ENCODE results near the gene SNX27. TPM values are rescaled to one million over a fixed set of nuclear protein-coding genes. Genes with fewer than 3 reads are reported as not detected.
"Not testable (repeated sequence)": the region's sequence is repeated elsewhere in the genome, so short reads cannot be mapped to it uniquely, and the experiment has no call there.

The SNX27 gene
- total RNA-seq, 1 experiment from 2014 or later: 28.5 TPM

- Histone ChIP-seq H3K9me3 (replicated peaks) (no peaks in the 10 kb centered on the region), H3K36me3 (peaks cover 6% of the 10 kb centered on the region; the same call in 1 of the 2 replicates), H3K4me3 (no peak overlapping the region), H3K27ac (peak overlapping the region; percentile 73), H3K4me1 (replicated peaks) (peaks cover 61% of the 10 kb centered on the region), H3K27me3 (replicated peaks) (no peaks in the 10 kb centered on the region)
- peak in 1 of 2 experiments; percentile 38 for DNase-seq (ENCODE audit: low read depth in 1 of 2, low spot score in 2 of 2)
These were observed 26.4 kb downstream of the SNX27 start for GRCh38 chr1:151638074-151638775.

- peaks cover 61% of the 10 kb centered on the region for H3K4me1 ChIP-seq (replicated peaks)
- peaks cover 6% of the 10 kb centered on the region; the same call in 1 of the 2 replicates for H3K36me3 ChIP-seq
- no peak overlapping the region for H3K4me3 ChIP-seq
- DNase-seq (ENCODE audit: low read depth in 1 of 2, low spot score in 2 of 2): no peak
- peak overlapping the region; percentile 73 for H3K27ac ChIP-seq
- H3K9me3 ChIP-seq (replicated peaks): no peaks in the 10 kb centered on the region
- H3K27me3 ChIP-seq (replicated peaks): no peaks in the 10 kb centered on the region
These were observed 27.0 kb downstream of the SNX27 start for GRCh38 chr1:151638812-151639211.

DNA sequence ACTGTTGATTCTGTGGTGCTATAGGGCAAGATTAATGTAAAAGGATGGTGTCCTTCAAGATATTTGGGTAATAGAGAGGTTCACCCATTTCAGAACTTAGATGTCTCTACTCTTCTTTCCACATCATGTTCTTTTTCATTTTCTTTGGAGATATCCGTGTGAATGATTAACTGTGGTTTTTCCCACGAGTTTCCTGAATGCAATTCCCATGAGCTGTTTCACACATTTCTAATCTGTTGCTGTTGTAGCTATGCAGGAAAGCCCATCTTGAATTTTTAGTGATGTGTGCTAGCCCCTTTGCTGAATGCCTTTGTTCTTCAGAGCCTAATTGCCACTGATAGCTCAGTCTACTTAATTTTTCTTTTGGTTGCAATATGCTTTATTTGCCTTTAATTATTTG, 27.6 kb downstream of the SNX27 start:
- Histone ChIP-seq H3K4me1 (replicated peaks) (peaks cover 55% of the 10 kb centered on the region), H3K9me3 (replicated peaks) (no peaks in the 10 kb centered on the region), H3K27me3 (replicated peaks) (no peaks in the 10 kb centered on the region), H3K4me3 (no peak overlapping the region), H3K36me3 (peaks cover 6% of the 10 kb centered on the region; the same call in 1 of the 2 replicates), H3K27ac (peak overlapping the region; percentile 73)
- DNase-seq (ENCODE audit: low read depth in 1 of 2, low spot score in 2 of 2): peak in 1 of 2 experiments; percentile 59

DNA sequence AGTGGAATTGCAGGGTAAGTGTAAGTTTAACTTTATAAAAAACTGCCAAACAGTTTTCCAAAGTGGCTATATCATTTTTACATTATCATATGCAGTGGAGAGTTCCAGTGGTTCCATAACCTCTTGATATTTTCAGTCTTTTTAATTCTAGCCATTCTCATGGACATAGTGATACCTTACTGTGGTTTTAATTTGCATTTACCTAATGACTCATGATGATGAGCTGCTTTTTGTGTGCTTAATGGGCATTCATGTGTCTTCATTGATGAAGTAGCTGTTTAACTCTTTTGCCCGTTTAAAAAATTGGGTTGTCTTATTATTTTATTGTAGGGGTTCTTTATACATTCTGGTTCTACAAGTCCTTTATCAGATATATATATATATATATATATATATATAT, 29.4 kb downstream of the SNX27 start:
- H3K27ac ChIP-seq: no peak overlapping the region
- H3K4me1 ChIP-seq (replicated peaks): peaks cover 37% of the 10 kb centered on the region
- H3K36me3 ChIP-seq: peaks cover 11% of the 10 kb centered on the region; the same call in 1 of the 2 replicates
- no peaks in the 10 kb centered on the region for H3K9me3 ChIP-seq (replicated peaks)
- no peaks in the 10 kb centered on the region for H3K27me3 ChIP-seq (replicated peaks)
- no peak for DNase-seq (ENCODE audit: low read depth in 1 of 2, low spot score in 2 of 2)
- H3K4me3 ChIP-seq: no peak overlapping the region

DNA sequence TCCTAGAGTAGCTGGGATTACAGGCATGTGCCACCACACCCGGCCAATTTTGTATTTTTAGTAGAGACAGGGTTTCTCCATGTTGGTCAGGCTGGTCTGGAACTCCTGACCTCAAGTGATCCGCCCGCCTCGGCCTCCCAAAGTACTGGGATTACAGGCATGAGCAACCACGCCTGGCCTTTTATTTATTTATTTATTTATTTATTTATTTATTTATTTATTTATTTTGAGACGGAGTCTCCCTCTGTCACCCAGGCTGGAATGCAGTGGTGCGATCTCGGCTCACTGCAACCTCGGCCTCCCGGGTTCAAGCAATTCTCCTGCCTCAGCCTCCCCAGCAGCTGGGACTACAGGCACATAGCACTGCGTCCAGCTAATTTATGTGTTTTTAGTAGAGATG, 31.2 kb downstream of the SNX27 start:
- not testable (repeated sequence) for H3K27ac ChIP-seq; DNase-seq (ENCODE audit: low read depth in 1 of 2, low spot score in 2 of 2); H3K9me3 ChIP-seq (replicated peaks); H3K4me3 ChIP-seq; H3K27me3 ChIP-seq (replicated peaks)
- peaks cover 11% of the 10 kb centered on the region for H3K36me3 ChIP-seq
- peaks cover 20% of the 10 kb centered on the region for H3K4me1 ChIP-seq (replicated peaks)

- no peak overlapping the region for H3K27ac ChIP-seq
- no peaks in the 10 kb centered on the region for H3K9me3 ChIP-seq (replicated peaks)
- DNase-seq (ENCODE audit: low read depth in 1 of 2, low spot score in 2 of 2): no peak
- H3K4me1 ChIP-seq (replicated peaks): peaks cover 11% of the 10 kb centered on the region
- H3K27me3 ChIP-seq (replicated peaks): no peaks in the 10 kb centered on the region
- no peak overlapping the region for H3K4me3 ChIP-seq
- H3K36me3 ChIP-seq: peaks cover 14% of the 10 kb centered on the region
These were observed 32.2 kb downstream of the SNX27 start for GRCh38 chr1:151644001-151644400.

GRCh38 chr1:151653397-151653796, 41.5 kb downstream of the SNX27 start:
- Histone ChIP-seq H3K4me1 (replicated peaks) (no peaks in the 10 kb centered on the region), H3K9me3 (replicated peaks) (no peaks in the 10 kb centered on the region), H3K4me3 (no peak overlapping the region), H3K27me3 (replicated peaks) (no peaks in the 10 kb centered on the region), H3K27ac (no peak overlapping the region), H3K36me3 (peaks cover 25% of the 10 kb centered on the region)
- no peak for DNase-seq (ENCODE audit: low read depth in 1 of 2, low spot score in 2 of 2)

DNA sequence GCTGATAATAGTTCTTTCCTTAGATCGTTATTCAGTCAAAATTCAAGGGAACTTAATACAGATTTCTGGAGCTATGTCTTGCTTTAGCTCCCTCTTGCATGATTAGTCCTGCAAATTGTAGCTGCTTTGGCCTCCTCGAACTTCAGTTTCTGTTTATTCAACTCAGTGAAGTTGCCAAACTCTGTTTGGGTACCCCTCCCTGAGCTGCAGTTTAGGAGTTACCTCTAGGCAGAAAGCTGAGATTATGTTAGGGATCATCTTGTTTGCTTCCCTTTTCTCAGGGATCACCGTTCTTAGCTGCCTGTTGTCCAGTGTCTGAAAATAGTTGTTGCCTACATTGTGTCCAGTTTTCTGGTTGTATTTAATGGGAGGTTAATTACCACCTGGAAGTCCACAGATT, 43.5 kb downstream of the SNX27 start:
- no peak for DNase-seq (ENCODE audit: low read depth in 1 of 2, low spot score in 2 of 2)
- H3K4me1 ChIP-seq (replicated peaks): no peaks in the 10 kb centered on the region
- H3K27me3 ChIP-seq (replicated peaks): no peaks in the 10 kb centered on the region
- no peaks in the 10 kb centered on the region for H3K9me3 ChIP-seq (replicated peaks)
- H3K4me3 ChIP-seq: no peak overlapping the region
- peaks cover 36% of the 10 kb centered on the region for H3K36me3 ChIP-seq
- H3K27ac ChIP-seq: no peak overlapping the region

DNA sequence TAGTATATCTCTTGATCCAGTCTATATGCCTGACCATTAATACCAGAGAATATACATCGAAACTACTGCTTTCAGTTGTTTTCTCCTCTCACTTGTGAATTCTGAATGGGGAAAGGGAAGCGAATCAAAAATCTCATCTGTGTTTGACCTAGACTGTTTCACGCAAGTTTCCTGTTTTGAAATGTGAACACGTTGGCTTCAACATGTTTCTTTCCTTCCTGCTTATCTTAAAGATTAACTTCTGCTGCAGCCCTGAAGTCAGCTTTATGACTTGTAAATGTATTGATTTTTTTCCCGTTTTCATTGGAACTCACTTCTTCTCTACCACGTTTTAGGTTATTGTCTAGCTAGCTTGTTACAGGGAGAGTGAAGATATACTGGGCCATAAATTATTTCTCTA, 49.9 kb downstream of the SNX27 start:
- DNase-seq (ENCODE audit: low read depth in 1 of 2, low spot score in 2 of 2): no peak
- H3K4me3 ChIP-seq: no peak overlapping the region
- no peaks in the 10 kb centered on the region for H3K4me1 ChIP-seq (replicated peaks)
- H3K27ac ChIP-seq: no peak overlapping the region
- H3K36me3 ChIP-seq: peaks cover 59% of the 10 kb centered on the region
- no peaks in the 10 kb centered on the region for H3K27me3 ChIP-seq (replicated peaks)
- H3K9me3 ChIP-seq (replicated peaks): no peaks in the 10 kb centered on the region

DNA sequence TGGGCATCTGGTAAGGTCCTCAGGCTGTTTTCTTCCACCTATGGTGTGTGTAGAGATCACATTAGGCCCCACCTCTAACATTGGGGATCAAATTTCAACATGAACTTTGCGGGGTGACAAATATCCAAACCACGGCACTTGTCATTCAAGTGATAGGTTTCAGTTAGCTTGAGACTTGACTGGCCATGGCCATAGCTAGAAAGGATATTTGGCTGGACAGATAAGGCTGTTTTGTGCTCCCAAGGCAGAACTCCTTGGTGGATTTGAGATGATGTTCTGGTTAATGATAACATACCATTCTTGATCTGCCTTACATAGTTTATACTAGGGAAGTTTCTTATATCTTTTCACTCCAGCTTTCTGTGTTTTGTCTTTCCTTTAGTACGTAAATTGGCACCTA, 56.2 kb downstream of the SNX27 start:
- no peak for DNase-seq (ENCODE audit: low read depth in 1 of 2, low spot score in 2 of 2)
- Histone ChIP-seq H3K36me3 (peaks cover 52% of the 10 kb centered on the region), H3K27me3 (replicated peaks) (no peaks in the 10 kb centered on the region), H3K4me1 (replicated peaks) (no peaks in the 10 kb centered on the region), H3K4me3 (no peak overlapping the region), H3K9me3 (replicated peaks) (peaks cover 5% of the 10 kb centered on the region; the same call in 1 of the 2 replicates), H3K27ac (no peak overlapping the region)

- not testable (repeated sequence) for H3K4me1 ChIP-seq (replicated peaks); DNase-seq (ENCODE audit: low read depth in 1 of 2, low spot score in 2 of 2); H3K27ac ChIP-seq; H3K27me3 ChIP-seq (replicated peaks); H3K9me3 ChIP-seq (replicated peaks); H3K4me3 ChIP-seq
- H3K36me3 ChIP-seq: peaks cover 47% of the 10 kb centered on the region
These were observed 58.3 kb downstream of the SNX27 start for GRCh38 chr1:151670036-151670675.

DNA sequence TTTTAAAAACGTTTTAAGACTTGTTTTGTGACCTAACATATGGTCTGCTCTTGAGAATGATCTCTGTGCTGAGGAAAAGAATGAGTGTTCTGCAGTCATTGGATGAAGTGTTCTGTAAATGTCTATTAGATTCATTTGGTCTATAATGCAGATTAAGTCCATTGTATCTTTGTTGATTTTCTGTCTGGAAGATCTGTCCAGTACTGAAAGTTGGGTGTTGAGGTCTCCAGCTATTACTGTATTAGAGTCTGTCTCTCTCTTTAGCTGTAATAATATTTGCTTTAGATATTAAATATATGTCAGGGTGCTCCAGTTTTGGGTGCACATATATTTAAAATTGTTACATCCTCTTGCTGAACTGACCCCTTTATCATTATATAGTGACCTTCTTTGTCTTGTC, 61.6 kb downstream of the SNX27 start:
- peaks cover 32% of the 10 kb centered on the region for H3K36me3 ChIP-seq
- H3K27ac ChIP-seq: no peak overlapping the region
- no peak for DNase-seq (ENCODE audit: low read depth in 1 of 2, low spot score in 2 of 2)
- H3K9me3 ChIP-seq (replicated peaks): peaks cover 5% of the 10 kb centered on the region; the same call in 1 of the 2 replicates
- no peaks in the 10 kb centered on the region for H3K4me1 ChIP-seq (replicated peaks)
- H3K27me3 ChIP-seq (replicated peaks): no peaks in the 10 kb centered on the region
- no peak overlapping the region for H3K4me3 ChIP-seq

GRCh38 chr1:151680391-151680790, 68.5 kb downstream of the SNX27 start:
- H3K36me3 ChIP-seq: peaks cover 2% of the 10 kb centered on the region; the same call in 1 of the 2 replicates
- peaks cover 26% of the 10 kb centered on the region for H3K4me1 ChIP-seq (replicated peaks)
- H3K4me3 ChIP-seq: no peak overlapping the region
- H3K9me3 ChIP-seq (replicated peaks): no peaks in the 10 kb centered on the region
- peak overlapping the region; percentile 75 for H3K27ac ChIP-seq
- DNase-seq (ENCODE audit: low read depth in 1 of 2, low spot score in 2 of 2): no peak
- no peaks in the 10 kb centered on the region for H3K27me3 ChIP-seq (replicated peaks)

DNA sequence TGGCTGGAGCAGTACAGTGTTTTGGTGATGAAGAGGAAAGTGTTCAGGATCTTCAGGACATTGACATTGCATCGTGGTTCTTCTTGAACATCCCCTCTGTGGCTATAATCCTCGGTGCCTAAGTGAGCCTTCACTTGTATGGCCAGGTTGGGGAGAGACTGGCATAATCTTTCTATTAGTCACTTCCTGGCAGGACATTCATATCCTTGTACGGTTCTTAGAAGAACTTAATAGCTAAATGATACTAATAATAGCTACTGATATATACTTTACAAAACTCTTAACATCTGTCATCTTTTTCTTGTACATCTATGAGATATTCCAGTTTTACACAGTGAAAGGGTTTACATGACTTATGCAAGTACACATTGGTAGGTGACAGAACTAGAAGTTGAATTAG, 69.0 kb downstream of the SNX27 start:
- Histone ChIP-seq H3K4me1 (replicated peaks) (peaks cover 26% of the 10 kb centered on the region), H3K27me3 (replicated peaks) (no peaks in the 10 kb centered on the region), H3K36me3 (peaks cover 2% of the 10 kb centered on the region; the same call in 1 of the 2 replicates), H3K9me3 (replicated peaks) (no peaks in the 10 kb centered on the region), H3K27ac (peak overlapping the region; percentile 75), H3K4me3 (no peak overlapping the region)
- DNase-seq (ENCODE audit: low read depth in 1 of 2, low spot score in 2 of 2): peak; percentile 71 to 77

Measured in SJSA1 (cell line).